CD4-positive, alpha-beta T cell treated with Interleukin-4 for 4 hours (primary cell): ENCODE results near the gene SOX11.

Experiments used
- DNase-seq: peaks from one replicate; pipeline ENCODE4 v3.0.0-alpha.2; 2020

Gene SOX11

GRCh38 chr2:5725072-5725471 is 32.9 kb downstream of the SOX11 start:
- DNase-seq, result no peak

- DNase-seq, result no peak
Measured at GRCh38 chr2:5725794-5726463, 33.7 kb downstream of the SOX11 start.

- no peak for DNase-seq
Measured at GRCh38 chr2:5727235-5727634, 35.1 kb downstream of the SOX11 start.

- DNase-seq, result no peak
Measured at GRCh38 chr2:5729416-5729815, 37.2 kb downstream of the SOX11 start.

- no peak for DNase-seq
Measured at GRCh38 chr2:5730386-5730785, 38.2 kb downstream of the SOX11 start.

GRCh38 chr2:5734859-5735520 is 42.8 kb downstream of the SOX11 start:
- DNase-seq, result no peak

GRCh38 chr2:5735521-5735861 is 43.3 kb downstream of the SOX11 start:
- no peak for DNase-seq

- no peak for DNase-seq
Measured at GRCh38 chr2:5736050-5736449, 43.9 kb downstream of the SOX11 start.

GRCh38 chr2:5736886-5737285 is 44.7 kb downstream of the SOX11 start:
- DNase-seq, result no peak

GRCh38 chr2:5740053-5740452 is 47.9 kb downstream of the SOX11 start:
- DNase-seq, result no peak

GRCh38 chr2:5740817-5741216 is 48.6 kb downstream of the SOX11 start:
- DNase-seq, result no peak

- DNase-seq, result no peak
Measured at GRCh38 chr2:5741242-5741641, 49.1 kb downstream of the SOX11 start.

GRCh38 chr2:5742126-5742525 is 49.9 kb downstream of the SOX11 start:
- DNase-seq, result no peak

GRCh38 chr2:5748391-5748790 is 56.2 kb downstream of the SOX11 start:
- DNase-seq, result no peak

- DNase-seq, result no peak
Measured at GRCh38 chr2:5748946-5749345, 56.8 kb downstream of the SOX11 start.

GRCh38 chr2:5749347-5749746 is 57.2 kb downstream of the SOX11 start:
- no peak for DNase-seq
